PFSK-1 (cell line): Measurements from ENCODE around the gene SRL.

ENCODE experiments used
- FOXP2 ChIP-seq: optimal IDR thresholded peaks from 2 replicates; pipeline ENCODE3; 2011; ENCODE audit warnings: borderline replicate concordance, control low read depth, inconsistent platforms; ENCODE audit not compliant: insufficient read depth; ENCODE audit errors: extremely low read length, extremely low read depth
- POLR2AphosphoS5 ChIP-seq: IDR thresholded peaks from 2 replicates; pipeline ENCODE4 v1.6.1; 2012; ENCODE audit warnings: low read depth, mild to moderate bottlenecking, control low read depth, low read length, moderate library complexity
- SIN3A ChIP-seq: IDR thresholded peaks from 2 replicates; pipeline ENCODE4 v1.6.1; 2012; ENCODE audit warnings: mild to moderate bottlenecking, low read length, moderate library complexity, borderline replicate concordance; ENCODE audit not compliant: insufficient read depth
- TAF1 ChIP-seq: IDR thresholded peaks from 2 replicates; pipeline ENCODE4 v1.6.1; 2012; ENCODE audit warnings: low read length, control low read depth, borderline replicate concordance; ENCODE audit not compliant: insufficient read depth
- TF ChIP-seq, protein P1 (sequence below), 2 experiments: IDR thresholded peaks; 2 replicates each; pipeline versions ENCODE4 v1.6.1 to v1.8.0; 2011 to 2012; ENCODE audit warnings: low read depth in 2 of 2, low read length in 2 of 2, control low read depth in 1 of 2, inconsistent platforms in 1 of 2, mild to moderate bottlenecking in 1 of 2, moderate library complexity in 1 of 2; ENCODE audit not compliant: insufficient read depth in 1 of 2

SRL gene

GRCh38 chr16:4217204-4218131, 24.4 kb downstream of the SRL start:
- TF ChIP-seq FOXP2 = no peak
- no peak for TF ChIP-seq SIN3A
- no peak for TF ChIP-seq POLR2AphosphoS5
- TF ChIP-seq, protein P1, sequence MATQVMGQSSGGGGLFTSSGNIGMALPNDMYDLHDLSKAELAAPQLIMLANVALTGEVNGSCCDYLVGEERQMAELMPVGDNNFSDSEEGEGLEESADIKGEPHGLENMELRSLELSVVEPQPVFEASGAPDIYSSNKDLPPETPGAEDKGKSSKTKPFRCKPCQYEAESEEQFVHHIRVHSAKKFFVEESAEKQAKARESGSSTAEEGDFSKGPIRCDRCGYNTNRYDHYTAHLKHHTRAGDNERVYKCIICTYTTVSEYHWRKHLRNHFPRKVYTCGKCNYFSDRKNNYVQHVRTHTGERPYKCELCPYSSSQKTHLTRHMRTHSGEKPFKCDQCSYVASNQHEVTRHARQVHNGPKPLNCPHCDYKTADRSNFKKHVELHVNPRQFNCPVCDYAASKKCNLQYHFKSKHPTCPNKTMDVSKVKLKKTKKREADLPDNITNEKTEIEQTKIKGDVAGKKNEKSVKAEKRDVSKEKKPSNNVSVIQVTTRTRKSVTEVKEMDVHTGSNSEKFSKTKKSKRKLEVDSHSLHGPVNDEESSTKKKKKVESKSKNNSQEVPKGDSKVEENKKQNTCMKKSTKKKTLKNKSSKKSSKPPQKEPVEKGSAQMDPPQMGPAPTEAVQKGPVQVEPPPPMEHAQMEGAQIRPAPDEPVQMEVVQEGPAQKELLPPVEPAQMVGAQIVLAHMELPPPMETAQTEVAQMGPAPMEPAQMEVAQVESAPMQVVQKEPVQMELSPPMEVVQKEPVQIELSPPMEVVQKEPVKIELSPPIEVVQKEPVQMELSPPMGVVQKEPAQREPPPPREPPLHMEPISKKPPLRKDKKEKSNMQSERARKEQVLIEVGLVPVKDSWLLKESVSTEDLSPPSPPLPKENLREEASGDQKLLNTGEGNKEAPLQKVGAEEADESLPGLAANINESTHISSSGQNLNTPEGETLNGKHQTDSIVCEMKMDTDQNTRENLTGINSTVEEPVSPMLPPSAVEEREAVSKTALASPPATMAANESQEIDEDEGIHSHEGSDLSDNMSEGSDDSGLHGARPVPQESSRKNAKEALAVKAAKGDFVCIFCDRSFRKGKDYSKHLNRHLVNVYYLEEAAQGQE (IDR thresholded peaks at IDR 0.05; ENCODE audit: insufficient read depth in 1 of 2, low read depth in 2 of 2, low read length in 2 of 2) = no peak
- TF ChIP-seq TAF1 = no peak

GRCh38 chr16:4216596-4216995, 25.3 kb downstream of the SRL start:
- no peak for TF ChIP-seq SIN3A
- TF ChIP-seq TAF1 = no peak
- no peak for TF ChIP-seq POLR2AphosphoS5
- no peak for TF ChIP-seq FOXP2
- TF ChIP-seq, protein P1 (IDR thresholded peaks at IDR 0.05; ENCODE audit: insufficient read depth in 1 of 2, low read depth in 2 of 2, low read length in 2 of 2) = no peak

GRCh38 chr16:4215106-4215505, 26.8 kb downstream of the SRL start:
- TF ChIP-seq TAF1 = no peak
- TF ChIP-seq, protein P1 (IDR thresholded peaks at IDR 0.05; ENCODE audit: insufficient read depth in 1 of 2, low read depth in 2 of 2, low read length in 2 of 2) = no peak
- no peak for TF ChIP-seq POLR2AphosphoS5
- no peak for TF ChIP-seq SIN3A
- no peak for TF ChIP-seq FOXP2

DNA sequence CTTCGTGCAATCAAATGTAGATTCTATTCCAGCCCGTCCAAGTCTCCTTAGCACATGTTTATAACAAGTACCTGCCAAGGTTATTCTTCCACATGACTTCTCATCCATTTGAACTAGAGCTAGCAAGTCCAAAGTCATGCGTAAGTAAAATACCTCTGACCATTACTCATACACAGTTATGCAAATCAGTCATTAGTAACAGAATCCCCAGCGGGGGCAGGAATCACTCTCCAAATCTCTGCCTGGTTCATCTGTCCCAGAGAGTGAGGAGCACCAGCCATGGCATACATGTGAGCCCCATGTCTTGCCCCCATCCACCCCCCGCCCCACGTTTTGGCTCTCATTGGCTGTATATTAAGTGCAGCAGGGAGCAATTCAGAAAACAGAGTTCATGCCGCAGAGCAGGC, 27.7 kb downstream of the SRL start:
- TF ChIP-seq SIN3A = no peak
- TF ChIP-seq TAF1 = no peak
- TF ChIP-seq, protein P1 (IDR thresholded peaks at IDR 0.05; ENCODE audit: insufficient read depth in 1 of 2, low read depth in 2 of 2, low read length in 2 of 2) = no peak
- TF ChIP-seq FOXP2 = no peak
- TF ChIP-seq POLR2AphosphoS5 = no peak

DNA sequence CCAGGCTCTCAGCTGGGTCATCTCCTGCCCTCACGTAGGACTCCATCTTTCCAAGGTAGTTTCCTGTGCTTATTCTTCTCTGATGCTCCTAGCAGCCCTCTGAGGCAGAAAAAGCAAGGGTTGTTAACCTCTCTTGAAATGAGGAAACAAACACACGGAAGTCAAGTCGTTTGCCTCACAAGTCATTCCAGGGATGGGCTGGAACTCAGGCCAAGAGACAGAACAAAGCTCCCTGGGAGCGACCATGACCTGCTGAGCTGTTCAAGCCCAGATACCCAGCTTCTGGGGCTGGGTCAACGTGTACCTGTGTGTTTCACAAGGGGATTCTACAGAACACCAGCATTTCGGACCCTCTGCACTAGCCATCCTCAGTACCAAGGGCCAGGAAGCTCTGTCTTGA, 28.1 kb downstream of the SRL start:
- TF ChIP-seq, protein P1 (IDR thresholded peaks at IDR 0.05; ENCODE audit: insufficient read depth in 1 of 2, low read depth in 2 of 2, low read length in 2 of 2) = no peak
- TF ChIP-seq POLR2AphosphoS5 (no peak), SIN3A (no peak), TAF1 (no peak), FOXP2 (no peak)
